Measurements from ENCODE around the gene HECA.
A peak's percentile ranks its signal among the peaks of the same experiment; 100 is the strongest.
"Not testable (repeated sequence)": the region's sequence is repeated elsewhere in the genome, so short reads cannot be mapped to it uniquely, and the experiment has no call there.

Gene HECA

GRCh38 chr6:139137706-139138105, 2.8 kb downstream of the HECA start:
- DNase-seq, result no peak

- DNase-seq, result not testable (repeated sequence)
Measured at GRCh38 chr6:139140854-139141253, 6.0 kb downstream of the HECA start.

DNA sequence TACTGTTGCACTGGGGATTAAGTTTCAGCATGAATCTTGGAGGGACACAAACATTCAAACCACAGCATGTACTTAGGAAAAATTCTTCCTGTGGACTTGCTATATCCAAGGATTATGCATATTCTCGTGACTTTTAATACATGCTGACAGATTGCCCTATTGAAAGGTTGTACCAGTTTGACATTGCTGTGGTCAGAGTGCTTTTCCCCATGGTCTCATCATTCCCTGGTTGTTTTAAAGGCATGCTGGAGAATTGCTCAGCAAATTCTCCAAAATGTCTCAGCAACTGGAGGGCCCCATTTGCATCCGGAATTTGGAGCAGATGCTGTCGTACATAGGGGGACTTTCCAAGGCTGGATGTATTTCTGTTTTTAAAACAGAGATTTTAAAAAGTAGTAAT, 7.4 kb downstream of the HECA start:
- DNase-seq, result no peak

GRCh38 chr6:139143111-139143510, 8.2 kb downstream of the HECA start:
- DNase-seq, result no peak

DNA sequence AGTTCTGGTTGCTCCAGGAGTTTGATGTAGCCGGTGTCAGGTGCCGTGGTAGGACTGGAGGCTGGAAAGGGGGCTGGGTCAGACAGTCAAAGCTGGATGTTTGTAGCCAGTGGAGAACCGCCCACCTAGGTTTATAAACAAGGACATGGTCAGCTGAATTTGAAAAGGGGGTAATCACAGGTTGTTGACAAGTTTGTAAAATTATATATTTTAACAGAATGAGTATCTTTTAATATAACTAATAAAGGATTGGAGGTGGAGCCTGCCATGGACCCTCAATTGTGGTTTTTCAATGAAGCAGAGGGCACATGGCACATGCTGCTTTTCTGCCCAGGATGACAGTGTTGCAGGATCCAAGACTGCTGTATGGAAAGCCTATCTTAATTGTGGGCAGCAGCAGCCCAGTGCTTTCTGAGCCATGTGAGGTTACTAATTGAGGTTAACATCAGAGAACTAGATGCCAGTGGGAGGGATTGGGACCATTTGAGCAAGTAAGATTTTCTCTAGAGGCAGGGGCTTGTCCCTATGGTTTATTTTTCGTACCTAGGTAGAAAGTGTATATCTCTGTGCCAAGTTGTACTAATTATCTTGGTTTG, 9.7 kb downstream of the HECA start:
- no peak for DNase-seq

GRCh38 chr6:139145661-139146060, 10.8 kb downstream of the HECA start:
- no peak for DNase-seq

DNA sequence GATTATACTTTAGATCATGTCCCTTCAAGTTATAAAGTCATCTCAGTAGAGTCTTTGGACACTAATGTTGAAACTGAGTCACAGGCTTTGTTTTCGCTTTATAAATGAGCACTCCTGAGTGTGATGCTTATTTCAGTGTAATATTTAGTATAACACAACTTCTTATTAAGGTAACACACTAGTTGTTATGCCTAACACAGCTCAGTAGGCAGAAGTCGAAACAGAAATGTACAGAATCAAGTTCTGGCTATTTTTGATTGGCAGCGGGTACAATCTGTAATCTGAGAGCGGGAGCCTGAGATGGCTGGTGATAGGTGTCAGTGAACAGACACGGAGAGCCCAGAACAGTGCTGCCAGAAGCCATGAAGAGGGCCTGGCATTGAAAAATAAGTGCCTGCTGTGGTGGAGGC, 11.4 kb downstream of the HECA start:
- no peak for DNase-seq

GRCh38 chr6:139147628-139148027, 12.7 kb downstream of the HECA start:
- DNase-seq, result no peak

DNA sequence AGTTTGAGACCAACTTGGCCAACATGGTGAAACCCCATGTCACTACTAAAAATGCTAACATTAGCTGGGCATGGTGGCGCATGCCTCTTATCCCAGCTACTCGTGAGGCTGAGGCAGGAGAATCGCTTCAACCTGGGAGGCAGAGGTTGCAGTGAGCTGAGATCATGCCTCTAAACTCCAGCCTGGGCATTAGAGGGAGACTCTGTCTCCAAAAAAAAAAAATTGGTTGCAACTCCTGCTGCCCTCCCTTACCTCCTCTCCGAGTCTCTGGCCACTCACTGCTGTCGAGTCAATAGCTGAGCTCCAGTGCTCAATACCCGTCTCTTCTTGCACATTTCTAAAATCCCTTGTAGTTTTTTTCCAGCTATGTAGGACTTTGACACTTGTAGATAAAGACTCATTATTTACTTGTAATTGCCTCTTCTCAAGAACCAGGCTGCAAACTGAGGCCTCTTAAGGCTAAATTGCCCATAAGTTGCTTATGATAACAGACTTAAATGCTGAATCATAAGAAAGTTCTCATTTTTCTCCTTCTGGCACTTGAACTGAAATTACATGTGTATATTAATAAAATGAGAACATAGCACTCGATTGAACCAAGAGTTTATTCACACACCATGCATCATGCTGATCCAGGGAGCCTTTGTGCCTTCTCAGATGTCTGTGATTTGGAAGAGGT, 13.8 kb downstream of the HECA start:
- DNase-seq, result no peak

DNA sequence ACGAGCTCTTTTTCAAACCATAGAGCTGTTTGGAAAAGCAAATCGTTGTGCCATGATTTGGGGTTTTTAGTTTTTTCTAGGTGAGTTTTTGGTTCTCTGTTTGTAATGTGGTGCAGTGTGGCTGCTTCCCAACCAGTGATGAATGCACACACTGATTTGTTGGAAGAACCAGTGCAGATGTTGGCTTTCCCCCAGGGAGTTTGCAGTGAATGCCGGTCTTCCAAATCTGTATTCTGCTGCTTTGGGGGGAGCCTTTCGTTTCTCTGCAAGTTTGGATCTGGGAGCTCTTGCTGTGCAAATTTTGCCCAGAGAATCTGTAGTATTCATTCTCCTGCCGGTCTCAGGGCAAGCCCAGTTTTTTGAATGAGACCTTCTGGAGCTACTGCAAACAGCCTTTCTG, 14.5 kb downstream of the HECA start:
- no peak for DNase-seq

DNA sequence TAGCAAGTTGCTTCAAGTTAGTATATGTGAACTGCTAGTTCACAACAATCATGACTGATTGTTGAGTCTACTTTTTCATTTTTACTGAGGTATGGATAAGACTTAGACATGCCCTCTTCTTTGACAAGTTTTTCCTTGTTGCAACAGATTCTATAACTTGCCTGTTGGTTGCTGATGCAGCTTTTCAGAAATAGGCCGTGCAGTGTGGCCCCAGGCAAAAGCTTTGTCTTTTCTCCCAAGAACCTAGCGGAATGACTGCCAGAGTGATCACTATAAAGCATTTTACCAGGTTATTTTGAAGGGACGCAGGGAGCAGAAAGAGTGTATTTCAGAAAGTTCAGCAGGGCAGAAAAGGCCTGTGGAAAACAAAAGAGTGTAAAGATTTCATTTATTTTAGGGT, 16.0 kb downstream of the HECA start:
- DNase-seq, result no peak

DNA sequence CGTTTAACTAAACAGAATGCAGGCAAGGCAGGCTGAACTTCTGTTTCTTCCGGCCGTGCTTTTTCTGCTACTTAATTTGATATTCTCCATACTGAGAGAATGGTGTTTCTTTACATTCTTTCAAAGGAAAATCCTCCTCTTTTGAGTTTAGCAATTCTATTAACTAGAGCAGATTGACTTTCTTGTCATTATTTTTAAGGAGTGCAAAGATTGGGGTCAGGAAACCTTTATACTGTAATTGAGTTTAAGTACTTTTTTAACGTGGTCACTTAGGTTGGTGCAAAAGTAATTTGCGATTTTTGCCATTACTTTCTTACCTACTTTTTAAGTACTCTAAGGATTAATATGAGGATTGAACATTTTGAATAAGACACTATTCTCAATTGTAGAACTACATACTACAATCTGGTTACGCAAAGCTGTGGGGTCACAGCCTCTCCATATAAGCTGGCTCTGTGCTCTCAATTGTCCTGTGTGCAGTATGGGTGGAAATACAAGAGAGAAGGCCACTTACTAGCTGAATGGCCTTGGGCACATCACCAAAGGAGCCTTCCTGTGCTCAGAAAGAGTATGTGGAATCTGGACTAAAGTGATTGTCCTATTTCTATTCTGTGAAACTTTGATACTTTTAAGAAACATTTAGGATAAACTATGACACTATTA, 16.7 kb downstream of the HECA start:
- DNase-seq, result no peak

DNA sequence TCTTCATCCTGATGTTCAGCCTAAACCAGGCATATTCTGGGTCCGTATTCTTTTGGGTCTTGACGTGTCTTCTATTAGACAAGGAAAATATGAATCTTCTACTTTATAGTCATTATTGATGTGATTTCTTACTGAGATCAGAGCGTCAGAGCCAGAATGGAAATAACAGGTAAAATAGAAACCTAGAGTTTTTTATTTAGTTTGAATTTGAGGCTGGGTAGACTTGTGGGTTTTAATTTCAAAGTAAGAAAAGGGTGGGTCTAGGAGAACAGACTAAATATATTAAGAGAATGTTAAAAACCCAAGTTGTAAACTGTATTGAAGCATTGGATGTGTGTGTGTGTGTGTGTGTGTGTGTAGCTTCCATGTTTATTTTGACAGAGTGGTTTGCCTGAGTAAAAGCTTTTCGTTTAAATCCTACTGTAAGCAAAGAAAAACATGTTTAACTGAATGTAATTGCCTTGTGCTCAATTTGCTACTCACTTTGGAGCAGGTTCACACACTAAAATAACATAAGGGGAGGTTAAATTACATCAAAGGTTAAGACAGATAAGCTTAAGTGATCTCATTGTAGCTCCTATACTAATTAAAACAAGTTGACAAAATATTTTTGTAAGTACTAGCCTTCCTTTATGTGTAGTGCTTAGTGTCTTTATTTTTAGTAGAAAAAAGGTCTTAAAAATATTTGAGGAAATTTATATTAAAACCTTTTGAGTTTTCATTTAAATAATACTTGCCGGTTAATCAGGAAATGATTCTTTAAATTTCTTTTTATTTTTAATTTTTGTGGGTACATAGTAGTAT, 17.4 kb downstream of the HECA start:
- DNase-seq, result peak; percentile 28

- no peak for DNase-seq
Measured at GRCh38 chr6:139152892-139153271, 18.0 kb downstream of the HECA start.

DNA sequence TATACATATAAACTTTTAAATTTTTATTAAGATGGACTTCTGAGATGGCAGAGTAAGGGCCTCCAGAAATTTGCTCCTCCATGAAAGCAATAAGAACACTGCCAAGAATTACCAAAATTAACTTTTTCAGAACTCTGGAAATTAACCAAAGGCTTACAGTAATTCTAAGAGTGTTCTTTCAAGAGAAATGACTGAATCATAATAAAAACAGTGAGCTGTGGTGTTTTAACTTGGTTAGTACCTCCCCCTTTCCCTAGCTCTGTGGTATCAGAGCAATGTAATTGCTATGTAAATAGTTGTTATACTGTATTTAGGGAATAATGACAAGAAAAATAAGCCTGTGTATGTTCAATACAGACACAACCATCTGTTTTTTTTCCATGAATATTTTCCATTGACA, 19.0 kb downstream of the HECA start:
- no peak for DNase-seq

- DNase-seq, result no peak
Measured at GRCh38 chr6:139154881-139155547, 20.1 kb downstream of the HECA start.

DNA sequence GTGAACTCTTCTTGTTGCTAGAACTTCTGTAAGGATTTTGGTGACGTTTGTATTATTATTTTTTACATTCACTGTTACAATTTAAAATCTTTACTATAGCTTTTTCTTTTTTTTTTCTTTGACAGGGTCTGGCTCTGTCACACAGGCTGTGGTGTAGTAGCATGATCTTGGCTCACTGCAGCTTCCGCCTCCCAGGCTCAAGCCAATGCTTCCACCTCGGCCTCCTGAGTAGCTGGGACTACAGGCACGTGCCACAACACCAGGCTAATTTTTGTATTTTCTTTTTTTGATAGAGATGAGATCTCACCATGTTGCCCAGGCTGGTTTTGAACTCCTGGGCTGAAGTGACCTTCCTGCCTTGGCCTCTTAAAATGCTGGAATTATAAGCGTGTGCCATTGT, 21.2 kb downstream of the HECA start:
- no peak for DNase-seq

DNA sequence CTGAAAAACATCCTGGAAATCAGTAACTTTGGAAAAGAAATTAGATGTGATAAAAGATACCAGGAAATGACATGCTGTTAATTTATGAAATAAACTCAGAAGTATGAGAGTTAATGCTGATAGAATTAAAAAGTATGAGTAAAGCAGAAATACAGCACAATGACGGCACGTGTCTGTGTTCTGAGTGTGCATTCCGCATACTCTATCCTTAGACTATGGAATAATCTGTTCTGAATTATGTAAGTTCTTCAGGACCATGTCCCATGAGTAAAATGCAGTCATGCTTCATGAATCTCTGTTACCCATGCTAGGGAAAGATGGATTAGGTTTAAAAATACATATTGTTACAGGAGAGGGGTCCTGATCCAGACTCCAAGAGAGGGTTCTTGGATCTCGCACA, 21.7 kb downstream of the HECA start:
- DNase-seq, result no peak

DNA sequence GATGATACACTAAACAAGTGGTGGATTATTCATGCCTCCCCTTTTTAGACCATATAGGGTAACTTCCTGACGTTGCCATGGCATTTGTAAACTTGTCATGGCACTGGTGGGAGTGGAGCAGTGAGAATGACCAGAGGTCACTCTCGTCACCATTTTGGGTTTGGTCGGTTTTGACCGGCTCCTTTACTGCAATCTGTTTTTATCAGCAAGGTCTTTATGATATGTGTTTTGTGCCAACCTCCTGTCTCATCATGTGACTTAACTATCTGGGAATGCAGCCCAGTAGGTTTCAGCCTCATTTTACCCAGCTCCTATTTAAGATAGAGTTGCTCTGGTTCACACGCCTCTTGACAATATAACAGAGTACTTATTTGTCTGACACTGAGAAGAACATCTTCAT, 22.2 kb downstream of the HECA start:
- not testable (repeated sequence) for DNase-seq

DNA sequence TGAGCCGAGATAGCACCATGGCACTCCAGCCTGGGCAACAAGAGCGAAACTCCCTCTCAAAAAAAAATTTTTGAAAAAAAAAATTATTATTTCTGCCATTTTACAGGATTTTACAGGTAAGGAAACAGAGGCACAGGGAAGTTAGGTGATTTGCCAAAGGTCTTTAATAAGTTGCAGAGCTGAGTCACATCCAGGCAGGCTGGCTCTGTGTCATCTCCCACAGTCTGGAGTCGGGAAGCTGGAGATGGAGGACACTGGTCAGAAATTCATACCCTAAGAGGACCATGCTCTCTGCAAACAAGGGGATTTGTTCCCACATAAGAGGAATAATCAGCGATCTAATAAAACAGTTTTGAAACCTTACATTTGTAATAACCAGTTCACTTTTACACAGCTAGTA, 24.1 kb downstream of the HECA start:
- DNase-seq, result no peak

- no peak for DNase-seq
Measured at GRCh38 chr6:139161169-139161568, 26.3 kb downstream of the HECA start.

DNA sequence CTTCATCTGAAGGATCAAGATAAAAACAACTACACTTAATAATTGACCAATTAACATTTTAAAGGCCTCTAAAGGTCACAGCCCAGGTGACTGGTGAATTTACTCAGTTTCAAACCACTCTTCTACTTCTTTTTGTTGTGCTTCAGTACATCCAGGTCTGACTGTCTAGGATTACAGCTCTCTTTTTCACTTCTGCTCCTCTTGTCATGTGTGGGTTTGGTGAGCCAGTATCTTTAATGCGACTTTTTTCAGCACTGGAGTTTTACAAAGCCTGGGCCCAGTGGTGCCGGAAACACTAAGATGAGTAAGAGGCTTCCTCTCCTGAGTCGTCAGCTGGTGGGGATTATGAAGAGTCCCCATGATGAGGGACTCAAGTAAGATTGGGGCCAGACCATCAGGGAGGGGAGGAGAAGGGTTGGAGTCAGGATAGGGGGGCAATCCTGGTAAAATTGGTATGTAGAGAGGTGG, 27.0 kb downstream of the HECA start:
- DNase-seq, result no peak

DNA sequence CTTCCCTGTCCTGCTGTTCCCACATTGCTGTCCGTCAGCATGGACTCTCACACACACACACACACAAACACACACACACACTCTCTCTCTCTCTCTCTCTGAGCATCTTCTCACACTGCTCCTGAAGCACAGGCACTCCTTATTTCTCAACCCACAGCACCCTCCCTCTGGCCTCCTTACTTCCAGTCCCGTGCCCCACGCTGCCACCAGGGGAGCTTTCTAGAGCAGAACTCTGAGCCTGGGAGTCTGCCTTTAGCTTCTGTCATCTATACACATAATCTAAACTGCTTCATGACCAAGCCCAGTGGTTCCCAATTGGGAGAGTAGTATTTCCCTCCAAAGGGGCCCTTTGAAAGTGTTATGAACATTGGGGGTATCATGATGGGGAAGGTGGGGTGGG, 29.1 kb downstream of the HECA start:
- no peak for DNase-seq

All from NCI-H1417 treated with DMSO at 0.1 percent for 48 hours (cell line).